GM23338 (cell line): Measurements from ENCODE around the gene SUN5. TPM values are rescaled to one million over a fixed set of nuclear protein-coding genes. Genes with fewer than 3 reads are reported as not detected.

ENCODE experiments used
- ATAC-seq: fragments of 200-7000 bp; cut with Tn5 transposase; 3 replicates; pipeline ENCODE4 v1.9.1; 2020
- DNase-seq: peaks from one replicate; pipeline ENCODE4 v3.0.0-alpha.2; 2015; ENCODE audit warnings: low spot score
- H2AFZ ChIP-seq: fragments of 200-600 bp; sonication (generic); 2 replicates; pipeline ENCODE4 v1.8.0; 2016; ENCODE audit warnings: antibody characterized with exemption, mild to moderate bottlenecking, moderate library complexity
- H3F3A ChIP-seq: fragments of 200-600 bp; sonication (generic); replicated peaks from 2 replicates; pipeline ENCODE4 v1.8.0; 2017; ENCODE audit warnings: antibody characterized with exemption, mixed run types, low read depth
- H3K27ac ChIP-seq: fragments of 200-600 bp; sonication (generic); 2 replicates; pipeline ENCODE4 v1.6.1; 2016; ENCODE audit warnings: low read depth
- H3K27me3 ChIP-seq: fragments of 200-600 bp; sonication (generic); 2 replicates; pipeline ENCODE4 v1.8.0; 2016; ENCODE audit warnings: mild to moderate bottlenecking, mixed run types, moderate library complexity; ENCODE audit not compliant: insufficient read depth
- H3K36me3 ChIP-seq: fragments of 200-600 bp; sonication (generic); 2 replicates; pipeline ENCODE4 v1.8.0; 2016; ENCODE audit warnings: mild to moderate bottlenecking; ENCODE audit not compliant: insufficient read depth
- H3K4me1 ChIP-seq: fragments of 200-600 bp; sonication (generic); 2 replicates; pipeline ENCODE4 v1.8.0; 2016; ENCODE audit warnings: mild to moderate bottlenecking, moderate library complexity; ENCODE audit not compliant: insufficient read depth
- H3K4me2 ChIP-seq: fragments of 200-600 bp; sonication (generic); 2 replicates; pipeline ENCODE4 v1.7.1; 2017; ENCODE audit warnings: mixed run types
- H3K4me3 ChIP-seq: fragments of 200-600 bp; sonication (generic); 2 replicates; pipeline ENCODE4 v1.6.1; 2016; ENCODE audit warnings: mixed run types
- H3K79me2 ChIP-seq: fragments of 200-600 bp; sonication (generic); replicated peaks from 2 replicates; pipeline ENCODE4 v1.8.0; 2017; ENCODE audit warnings: mild to moderate bottlenecking; ENCODE audit not compliant: insufficient read depth
- H3K9me2 ChIP-seq: fragments of 200-600 bp; sonication (generic); 2 replicates; pipeline ENCODE4 v1.8.0; 2017; ENCODE audit not compliant: insufficient read depth
- H4K20me1 ChIP-seq: fragments of 200-600 bp; sonication (generic); replicated peaks from 2 replicates; pipeline ENCODE4 v1.8.0; 2017; ENCODE audit warnings: mild to moderate bottlenecking; ENCODE audit not compliant: insufficient read depth
- H3K27ac Mint-ChIP-seq: 2 replicates; pipeline ENCODE4 v1.8.0; 2020; ENCODE audit warnings: inconsistent platforms, mild to moderate bottlenecking, moderate library complexity, mixed read lengths
- H3K27me3 Mint-ChIP-seq: 3 replicates; pipeline ENCODE4 v1.8.0; 2022; ENCODE audit warnings: low read depth, mild to moderate bottlenecking, moderate library complexity, mixed read lengths, inconsistent platforms; ENCODE audit not compliant: insufficient read depth, poor library complexity
- H3K36me3 Mint-ChIP-seq: 3 replicates; pipeline ENCODE4 v1.8.0; 2021; ENCODE audit warnings: low read depth, mild to moderate bottlenecking, inconsistent platforms, moderate library complexity, mixed read lengths
- H3K4me1 Mint-ChIP-seq: 3 replicates; pipeline ENCODE4 v1.8.0; 2020; ENCODE audit warnings: mild to moderate bottlenecking, inconsistent platforms, mixed read lengths
- H3K4me3 Mint-ChIP-seq: 3 replicates; pipeline ENCODE4 v1.8.0; 2021; ENCODE audit warnings: moderate library complexity, mild to moderate bottlenecking, inconsistent platforms, mixed read lengths
- H3K9me3 Mint-ChIP-seq: 3 replicates; pipeline ENCODE4 v1.8.0; 2020; ENCODE audit warnings: moderate library complexity, mild to moderate bottlenecking, inconsistent platforms, mixed read lengths
- CTCF ChIP-seq, 2 experiments: fragments of 200-600 bp in 1 of 2; sonication (generic) in 1 of 2; conservative IDR thresholded peaks; 2 replicates each; pipeline versions ENCODE4 v1.5.1 to v1.6.1; 2016 to 2017; ENCODE audit warnings: antibody characterized with exemption in 2 of 2, low read depth in 2 of 2, mild to moderate bottlenecking in 2 of 2, moderate library complexity in 1 of 2
- EZH2 ChIP-seq: fragments of 200-600 bp; sonication (generic); IDR thresholded peaks from one replicate; pipeline ENCODE4 v1.8.0; 2017; ENCODE audit warnings: antibody characterized with exemption, mild to moderate bottlenecking, low read depth; ENCODE audit not compliant: unreplicated experiment
- EZH2phosphoT487 ChIP-seq: fragments of 200-600 bp; sonication (generic); IDR thresholded peaks from one replicate; pipeline ENCODE4 v1.8.1; 2018; ENCODE audit warnings: antibody characterized with exemption; ENCODE audit not compliant: unreplicated experiment
- JUNB ChIP-seq: IDR thresholded peaks from one replicate; pipeline ENCODE4 v1.6.1; 2016; ENCODE audit warnings: antibody characterized with exemption; ENCODE audit not compliant: unreplicated experiment
- ZNF114 ChIP-seq: fragments of 250-450 bp; sonication (Bioruptor Pico); IDR thresholded peaks from 2 replicates; pipeline ENCODE4 v1.5.0; 2020; ENCODE audit warnings: mild to moderate bottlenecking, moderate library complexity
- ZNF331 ChIP-seq: fragments of 250-450 bp; sonication (Bioruptor Pico); IDR thresholded peaks from 2 replicates; pipeline ENCODE4 v1.5.0; 2020; ENCODE audit warnings: low read depth, mild to moderate bottlenecking, moderate library complexity
- polyA plus RNA-seq: library from polyadenylated mRNA; unstranded; fragments of >200 nt; fragmentation: Nextera tagmentation; extraction: Ambion mirVana; gene quantifications from 2 replicates; pipeline ENCODE4 v1.2.1, GENCODE V29; 2016
- total RNA-seq: library from RNA; depleted of rRNA; stranded (reverse); fragments of >200 nt; shearing (Covaris generic); gene quantifications from 2 replicates; pipeline ENCODE4 v1.2.3, GENCODE V29; 2014
- TF ChIP-seq, protein P1 (sequence below): IDR thresholded peaks from one replicate; pipeline ENCODE4 v1.6.1; 2018; ENCODE audit warnings: antibody characterized with exemption; ENCODE audit not compliant: unreplicated experiment
- TF ChIP-seq, protein P2 (sequence below): IDR thresholded peaks from 2 replicates; pipeline ENCODE4 v1.6.1; 2016; ENCODE audit warnings: antibody characterized with exemption

The SUN5 gene
- total and polyA plus RNA-seq, 2 experiments from 2014 or later = not detected

- TF ChIP-seq CTCF (conservative IDR thresholded peaks at IDR 0.05; ENCODE audit: low read depth in 2 of 2) (no peak), EZH2phosphoT487 (no peak)
- TF ChIP-seq, protein P1, sequence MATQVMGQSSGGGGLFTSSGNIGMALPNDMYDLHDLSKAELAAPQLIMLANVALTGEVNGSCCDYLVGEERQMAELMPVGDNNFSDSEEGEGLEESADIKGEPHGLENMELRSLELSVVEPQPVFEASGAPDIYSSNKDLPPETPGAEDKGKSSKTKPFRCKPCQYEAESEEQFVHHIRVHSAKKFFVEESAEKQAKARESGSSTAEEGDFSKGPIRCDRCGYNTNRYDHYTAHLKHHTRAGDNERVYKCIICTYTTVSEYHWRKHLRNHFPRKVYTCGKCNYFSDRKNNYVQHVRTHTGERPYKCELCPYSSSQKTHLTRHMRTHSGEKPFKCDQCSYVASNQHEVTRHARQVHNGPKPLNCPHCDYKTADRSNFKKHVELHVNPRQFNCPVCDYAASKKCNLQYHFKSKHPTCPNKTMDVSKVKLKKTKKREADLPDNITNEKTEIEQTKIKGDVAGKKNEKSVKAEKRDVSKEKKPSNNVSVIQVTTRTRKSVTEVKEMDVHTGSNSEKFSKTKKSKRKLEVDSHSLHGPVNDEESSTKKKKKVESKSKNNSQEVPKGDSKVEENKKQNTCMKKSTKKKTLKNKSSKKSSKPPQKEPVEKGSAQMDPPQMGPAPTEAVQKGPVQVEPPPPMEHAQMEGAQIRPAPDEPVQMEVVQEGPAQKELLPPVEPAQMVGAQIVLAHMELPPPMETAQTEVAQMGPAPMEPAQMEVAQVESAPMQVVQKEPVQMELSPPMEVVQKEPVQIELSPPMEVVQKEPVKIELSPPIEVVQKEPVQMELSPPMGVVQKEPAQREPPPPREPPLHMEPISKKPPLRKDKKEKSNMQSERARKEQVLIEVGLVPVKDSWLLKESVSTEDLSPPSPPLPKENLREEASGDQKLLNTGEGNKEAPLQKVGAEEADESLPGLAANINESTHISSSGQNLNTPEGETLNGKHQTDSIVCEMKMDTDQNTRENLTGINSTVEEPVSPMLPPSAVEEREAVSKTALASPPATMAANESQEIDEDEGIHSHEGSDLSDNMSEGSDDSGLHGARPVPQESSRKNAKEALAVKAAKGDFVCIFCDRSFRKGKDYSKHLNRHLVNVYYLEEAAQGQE = no peak
Measured at GRCh38 chr20:32970973-32971300, 33.3 kb downstream of the SUN5 start (continued).

DNA sequence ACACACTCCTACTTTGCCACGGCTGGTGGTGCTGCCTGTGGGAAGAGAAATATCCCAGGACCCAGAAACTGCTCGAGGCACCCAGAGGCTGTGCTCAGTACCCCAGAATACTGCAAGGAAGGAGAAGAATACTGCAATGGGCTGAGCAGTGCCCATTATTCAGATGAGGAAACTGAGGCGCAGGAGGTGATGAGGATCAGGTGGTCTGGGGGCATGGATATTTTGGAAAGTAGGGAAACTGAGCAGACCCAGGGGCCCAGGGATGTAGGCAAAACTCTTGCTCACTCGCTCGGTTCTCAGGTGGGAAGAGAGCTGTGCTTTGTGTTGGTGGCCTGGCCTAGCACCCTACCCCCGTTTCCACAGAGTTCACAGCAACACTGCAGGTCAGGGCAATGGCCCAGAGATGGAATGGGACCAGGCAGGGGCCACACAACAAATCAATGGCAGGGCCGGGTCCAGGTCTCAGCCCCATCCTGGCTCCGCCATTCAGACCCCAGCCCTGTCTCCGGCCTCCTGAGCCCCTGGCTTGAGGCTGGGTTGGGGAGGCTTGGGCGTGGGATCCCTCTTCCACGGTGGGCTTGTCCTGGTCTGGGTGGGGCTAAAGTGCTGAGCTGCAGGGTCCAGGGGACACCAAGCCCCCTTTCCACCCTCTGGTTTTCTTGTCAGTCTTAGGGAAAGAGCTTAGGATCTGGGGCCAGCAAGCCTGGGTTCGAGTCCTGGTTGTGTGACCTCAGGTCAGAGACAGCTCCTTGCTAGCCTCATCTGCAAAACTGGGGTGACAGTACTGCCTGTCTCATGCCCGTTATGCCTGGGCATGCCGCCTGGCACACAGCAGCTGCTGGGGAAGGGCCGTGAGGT lies 33.9 kb downstream of the SUN5 start:
- no peak overlapping the region for H3K4me2 ChIP-seq
- no peaks in the 10 kb centered on the region for H3K27me3 ChIP-seq
- Mint-ChIP-seq H3K4me1 (peaks cover 2% of the 10 kb centered on the region), H3K36me3 (no peaks in the 10 kb centered on the region), H3K27me3 (peaks cover 7% of the 10 kb centered on the region), H3K27ac (no peak overlapping the region), H3K9me3 (no peaks in the 10 kb centered on the region), H3K4me3 (no peak overlapping the region)
- 0 out of 2 replicates have a peak, but pooled peaks cover 10% of the 10 kb centered on the region for H3F3A ChIP-seq
- no peaks in the 10 kb centered on the region for H3K79me2 ChIP-seq
- no peaks in the 10 kb centered on the region for H3K9me2 ChIP-seq
- H3K4me3 ChIP-seq = no peak overlapping the region
- H3K36me3 ChIP-seq = no peaks in the 10 kb centered on the region
- H3K4me1 ChIP-seq = peaks cover 31% of the 10 kb centered on the region
- no peak for DNase-seq
- no peak overlapping the region for H3K27ac ChIP-seq
- H2AFZ ChIP-seq = no peak overlapping the region
- H4K20me1 ChIP-seq = no peaks in the 10 kb centered on the region
- no peak for ATAC-seq
- TF ChIP-seq ZNF114 (CRISPR knock-in tag) (no peak), CTCF (conservative IDR thresholded peaks at IDR 0.05; ENCODE audit: low read depth in 2 of 2) (no peak), EZH2phosphoT487 (no peak), JUNB (no peak), ZNF331 (CRISPR knock-in tag) (no peak), EZH2 (no peak)
- TF ChIP-seq, protein P2, sequence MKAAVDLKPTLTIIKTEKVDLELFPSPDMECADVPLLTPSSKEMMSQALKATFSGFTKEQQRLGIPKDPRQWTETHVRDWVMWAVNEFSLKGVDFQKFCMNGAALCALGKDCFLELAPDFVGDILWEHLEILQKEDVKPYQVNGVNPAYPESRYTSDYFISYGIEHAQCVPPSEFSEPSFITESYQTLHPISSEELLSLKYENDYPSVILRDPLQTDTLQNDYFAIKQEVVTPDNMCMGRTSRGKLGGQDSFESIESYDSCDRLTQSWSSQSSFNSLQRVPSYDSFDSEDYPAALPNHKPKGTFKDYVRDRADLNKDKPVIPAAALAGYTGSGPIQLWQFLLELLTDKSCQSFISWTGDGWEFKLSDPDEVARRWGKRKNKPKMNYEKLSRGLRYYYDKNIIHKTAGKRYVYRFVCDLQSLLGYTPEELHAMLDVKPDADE = no peak
